Stimulated activated CD4-positive, alpha-beta T cell treated with anti-CD3 and anti-CD28 coated beads, TNF-alpha, amount 100 ng/mL, for 4 hours (primary cell): ENCODE data around the gene GSTA1.
"Not testable (repeated sequence)": the region's sequence is repeated elsewhere in the genome, so short reads cannot be mapped to it uniquely, and the experiment has no call there.

Source experiments
- DNase-seq, 3 experiments: peaks; one replicate each; pipeline ENCODE4 v3.0.0-alpha.2; 2020; ENCODE audit warnings: low read depth in 3 of 3

Gene GSTA1

GRCh38 chr6:52808660-52809059, 5.0 kb upstream of the GSTA1 start:
- no peak for DNase-seq

DNA sequence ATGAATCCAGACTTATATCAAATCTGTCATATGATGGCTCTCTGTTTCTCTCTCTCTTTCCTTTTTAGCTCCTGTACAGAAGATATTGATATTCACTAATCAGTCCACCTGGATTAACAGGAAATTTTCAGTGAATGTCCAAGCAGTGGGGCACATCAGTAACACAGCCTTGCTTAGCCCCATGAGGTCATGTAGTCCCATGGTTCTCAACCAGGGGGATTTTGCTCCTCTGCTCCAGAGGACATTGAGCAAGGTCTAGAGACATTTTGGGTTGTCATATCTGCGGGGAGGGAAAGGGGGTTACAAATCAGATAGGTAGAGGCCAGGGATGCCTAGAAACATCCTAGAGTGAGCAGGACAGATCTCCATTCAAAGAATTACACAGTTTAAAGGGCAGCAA, 810 bp downstream of the GSTA1 start:
- no peak for DNase-seq

GRCh38 chr6:52801188-52801841, 2.3 kb downstream of the GSTA1 start:
- no peak for DNase-seq

- not testable (repeated sequence) for DNase-seq
Observed at GRCh38 chr6:52799272-52799671, 4.3 kb downstream of the GSTA1 start.

DNA sequence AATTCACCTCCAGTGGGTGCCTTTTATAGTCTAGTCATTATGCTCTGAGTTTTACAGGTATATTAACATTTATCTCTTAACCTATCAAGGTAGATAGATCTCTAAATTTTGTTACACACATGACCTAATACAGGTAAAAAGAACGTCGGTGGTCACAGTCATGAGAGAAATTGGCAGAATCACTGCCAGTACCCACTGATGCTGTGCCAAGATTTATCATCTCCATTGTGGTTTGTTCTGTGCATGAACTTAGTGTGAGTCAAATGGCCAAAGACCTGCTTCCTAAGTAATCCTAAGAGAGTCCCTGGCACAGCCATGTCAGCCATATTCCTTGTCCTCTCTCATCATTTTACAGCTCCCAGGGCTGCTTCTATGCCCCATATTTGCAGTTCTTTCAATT, 9.2 kb downstream of the GSTA1 start:
- not testable (repeated sequence) for DNase-seq

- no peak for DNase-seq
Observed at GRCh38 chr6:52790861-52791260, 12.8 kb downstream of the GSTA1 start.

GRCh38 chr6:52789658-52790057, 14.0 kb downstream of the GSTA1 start:
- DNase-seq, result not testable (repeated sequence)

- DNase-seq, result no peak
Observed at GRCh38 chr6:52788478-52788877, 15.1 kb downstream of the GSTA1 start.

GRCh38 chr6:52787917-52788316, 15.7 kb downstream of the GSTA1 start:
- no peak for DNase-seq

- DNase-seq, result no peak
Observed at GRCh38 chr6:52786249-52786956, 17.2 kb downstream of the GSTA1 start.

GRCh38 chr6:52782696-52783274, 20.8 kb downstream of the GSTA1 start:
- not testable (repeated sequence) for DNase-seq

GRCh38 chr6:52782209-52782608, 21.4 kb downstream of the GSTA1 start:
- DNase-seq, result not testable (repeated sequence)

DNA sequence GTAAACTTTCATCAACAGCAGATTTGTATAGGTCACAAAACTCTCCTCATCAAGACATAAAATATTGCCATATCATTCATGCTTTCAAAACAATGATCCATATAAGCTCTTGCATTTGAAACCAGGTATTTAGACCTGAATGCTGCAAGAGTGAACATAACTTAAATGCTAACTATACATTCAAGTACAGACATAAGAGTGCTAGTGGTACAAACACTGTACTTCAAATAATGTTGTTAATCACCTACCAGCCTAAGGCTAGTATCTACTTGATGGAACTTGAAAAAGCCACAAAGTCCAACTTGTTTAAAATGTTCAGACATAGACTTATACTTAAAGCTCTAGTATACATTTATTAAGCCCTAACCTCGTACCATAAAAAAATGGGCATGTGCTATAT, 24.4 kb downstream of the GSTA1 start:
- no peak for DNase-seq

GRCh38 chr6:52776711-52777351, 26.8 kb downstream of the GSTA1 start:
- not testable (repeated sequence) for DNase-seq

GRCh38 chr6:52769399-52769798, 34.2 kb downstream of the GSTA1 start:
- DNase-seq, result not testable (repeated sequence)

GRCh38 chr6:52767658-52768057, 36.0 kb downstream of the GSTA1 start:
- not testable (repeated sequence) for DNase-seq

- not testable (repeated sequence) for DNase-seq
Observed at GRCh38 chr6:52763322-52763916, 40.2 kb downstream of the GSTA1 start, which contains the start of gene GSTA2. GSTA2 (minus strand) TSS chr6:52763475; CDS start chr6:52757947, 5,528 bp downstream.

GRCh38 chr6:52761673-52762491, 41.7 kb downstream of the GSTA1 start:
- not testable (repeated sequence) for DNase-seq

DNA sequence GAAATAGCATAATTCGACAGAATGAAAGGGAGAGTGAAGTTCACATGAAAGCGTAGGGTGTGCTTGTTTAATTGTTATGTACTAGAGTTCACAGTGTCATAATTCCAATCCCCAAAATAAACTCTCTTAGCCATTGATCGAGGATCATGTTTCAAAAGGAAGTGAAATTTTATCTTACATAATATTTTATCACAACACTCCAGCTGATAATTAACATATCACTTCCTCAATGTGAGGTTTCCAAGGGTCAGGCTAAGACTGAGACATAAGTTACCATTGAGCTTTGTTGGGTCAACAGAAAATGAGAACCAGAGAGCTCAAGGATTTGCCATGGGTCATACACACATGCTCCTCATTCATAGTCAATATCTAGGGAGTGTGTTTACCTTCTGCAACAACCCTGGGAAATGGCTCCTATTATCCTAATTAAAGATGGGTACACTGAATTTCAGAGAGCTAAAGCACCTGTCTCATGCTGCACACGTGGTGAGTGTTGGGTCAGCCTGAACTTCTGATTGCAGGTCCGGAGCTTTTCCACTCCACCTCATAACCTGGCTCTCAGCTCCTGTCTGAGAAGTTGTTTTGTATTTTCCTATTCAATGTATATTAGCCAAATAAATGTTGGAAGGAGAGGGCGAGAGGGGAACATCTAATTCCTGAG, 43.4 kb downstream of the GSTA1 start:
- DNase-seq, result no peak

DNA sequence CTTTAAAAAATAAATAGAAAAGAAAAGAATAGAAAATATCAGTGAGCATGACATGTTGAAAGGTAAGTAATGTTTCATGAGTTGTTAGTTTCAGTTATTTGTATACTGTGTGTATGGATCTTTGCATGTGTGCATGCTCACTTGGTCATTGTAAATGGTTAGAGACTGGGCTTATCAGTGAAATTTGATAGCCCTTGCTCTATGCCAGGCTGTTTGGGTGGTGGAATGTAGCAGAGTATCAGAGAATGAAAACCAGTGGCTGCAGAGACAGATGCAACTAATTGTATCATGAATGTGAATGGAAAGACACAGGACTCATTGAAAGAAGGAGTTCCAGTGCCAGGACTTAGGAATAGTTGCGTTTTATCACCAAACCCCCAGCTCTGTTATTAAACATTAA, 44.5 kb downstream of the GSTA1 start:
- DNase-seq, result no peak
